GM23248 (cell line): ENCODE measurements around the gene GCK.

Experiments
- EZH2 ChIP-seq: fragments of 200-600 bp; sonication (generic); IDR thresholded peaks from 2 replicates; pipeline ENCODE4 v1.6.1; 2018; ENCODE audit warnings: antibody characterized with exemption, mild to moderate bottlenecking; ENCODE audit not compliant: insufficient read depth, poor library complexity, severe bottlenecking
- EZH2phosphoT487 ChIP-seq: fragments of 200-600 bp; sonication (generic); IDR thresholded peaks from 2 replicates; pipeline ENCODE4 v1.6.1; 2018; ENCODE audit warnings: antibody characterized with exemption, moderate library complexity, mild to moderate bottlenecking, low read depth; ENCODE audit not compliant: insufficient read depth

DNA sequence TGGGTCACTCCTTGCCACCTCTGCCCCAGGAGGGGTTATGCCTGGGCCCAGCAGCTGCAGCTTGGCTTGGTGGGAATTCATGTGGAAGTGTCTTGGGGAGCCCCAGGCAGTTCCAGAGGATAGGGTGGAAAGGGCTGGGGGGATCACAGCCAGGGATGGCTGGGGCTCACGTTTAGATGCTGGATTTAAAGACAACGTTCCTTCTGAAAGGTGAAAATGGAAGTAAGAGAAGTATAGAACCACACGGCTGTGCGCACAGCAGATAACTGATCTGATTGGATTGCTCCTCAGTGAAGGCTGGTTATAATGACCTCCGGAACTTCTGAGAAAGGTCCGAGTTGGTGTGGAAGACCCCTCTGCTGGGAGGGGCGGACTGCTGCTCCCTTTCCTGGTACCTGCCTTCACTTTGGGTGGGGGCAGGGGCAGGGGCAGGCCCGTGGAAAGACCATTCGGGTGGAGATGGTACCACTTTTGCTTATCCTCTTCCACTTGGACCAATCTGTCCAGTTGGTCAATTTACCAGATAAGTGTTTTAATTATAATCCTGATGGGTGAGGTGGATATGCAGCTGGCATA lies 40.2 kb downstream of the GCK start:
- TF ChIP-seq EZH2phosphoT487 (no peak), EZH2 (no peak)
